T-helper 1 cell treated with Interleukin-12 subunit alpha and Interleukin-12 subunit beta and Interleukin-4 antibody, amounts not matched to agents 30 μg/mL and 1 μg/mL, for 36 hours (primary cell): ENCODE results near the gene PWWP2B.

Experiments used
- H3K27ac Mint-ChIP-seq: one replicate; pipeline ENCODE4 v1.8.0; 2021; ENCODE audit warnings: mild to moderate bottlenecking, mixed read lengths
- H3K27me3 Mint-ChIP-seq: one replicate; pipeline ENCODE4 v1.8.0; 2021; ENCODE audit warnings: low read depth, mixed read lengths
- H3K36me3 Mint-ChIP-seq: one replicate; pipeline ENCODE4 v1.8.0; 2021; ENCODE audit warnings: low read depth, mixed read lengths
- H3K4me1 Mint-ChIP-seq: one replicate; pipeline ENCODE4 v1.8.0; 2021; ENCODE audit warnings: low read depth, mixed read lengths
- H3K4me3 Mint-ChIP-seq: one replicate; pipeline ENCODE4 v1.8.0; 2021; ENCODE audit warnings: mild to moderate bottlenecking, moderate library complexity, mixed read lengths
- H3K9me3 Mint-ChIP-seq: one replicate; pipeline ENCODE4 v1.8.0; 2021; ENCODE audit warnings: mixed read lengths

PWWP2B gene

DNA sequence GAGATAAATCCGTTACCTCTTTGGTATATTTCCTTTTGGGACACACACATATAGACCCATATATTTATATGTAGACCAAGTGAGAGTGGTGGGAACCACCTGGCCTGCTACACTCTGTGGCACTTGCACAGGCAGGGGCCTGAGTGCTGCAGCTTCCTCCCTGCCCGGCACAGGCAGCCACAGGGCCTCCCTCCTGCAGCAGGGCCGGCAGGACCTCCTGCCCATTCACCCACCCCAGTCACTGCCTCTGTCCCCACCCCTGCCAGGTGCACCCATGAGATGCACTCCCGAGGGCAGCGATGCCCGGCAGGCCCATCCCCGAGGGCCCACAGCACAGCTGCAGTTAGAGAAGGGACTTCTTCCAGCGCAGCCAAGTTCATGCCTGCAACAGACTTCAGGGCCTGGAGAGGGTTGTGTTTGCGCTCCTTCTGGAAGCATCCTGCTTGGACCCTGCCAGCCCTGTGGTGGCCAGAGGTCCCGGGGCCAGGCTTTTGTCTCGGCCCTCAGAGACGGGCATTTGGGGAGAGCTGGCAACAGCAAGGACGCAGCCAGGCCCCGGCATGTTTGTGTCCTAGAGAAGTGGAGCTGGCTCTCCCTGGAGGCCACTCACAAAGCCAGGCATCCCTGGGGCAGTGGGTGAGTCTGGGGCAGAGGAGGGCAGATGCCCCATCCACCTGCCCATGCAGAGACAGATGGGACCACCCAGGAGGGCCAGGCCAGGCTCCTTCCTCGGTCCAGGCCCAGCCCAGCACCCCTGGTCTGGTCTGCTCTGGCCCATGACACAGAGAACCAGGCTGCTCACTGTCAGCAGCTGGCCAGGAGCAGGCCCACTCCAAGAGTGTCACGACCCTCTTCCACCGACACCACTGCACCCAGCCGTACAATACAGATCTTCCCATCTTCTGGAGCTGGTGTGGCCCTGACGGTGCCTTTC lies 41.4 kb downstream of the PWWP2B start:
- peaks cover 4% of the 10 kb centered on the region for H3K9me3 Mint-ChIP-seq
- peaks cover 10% of the 10 kb centered on the region for H3K4me1 Mint-ChIP-seq
- no peaks in the 10 kb centered on the region for H3K36me3 Mint-ChIP-seq
- no peak overlapping the region for H3K4me3 Mint-ChIP-seq
- no peaks in the 10 kb centered on the region for H3K27me3 Mint-ChIP-seq
- H3K27ac Mint-ChIP-seq, result no peak overlapping the region

DNA sequence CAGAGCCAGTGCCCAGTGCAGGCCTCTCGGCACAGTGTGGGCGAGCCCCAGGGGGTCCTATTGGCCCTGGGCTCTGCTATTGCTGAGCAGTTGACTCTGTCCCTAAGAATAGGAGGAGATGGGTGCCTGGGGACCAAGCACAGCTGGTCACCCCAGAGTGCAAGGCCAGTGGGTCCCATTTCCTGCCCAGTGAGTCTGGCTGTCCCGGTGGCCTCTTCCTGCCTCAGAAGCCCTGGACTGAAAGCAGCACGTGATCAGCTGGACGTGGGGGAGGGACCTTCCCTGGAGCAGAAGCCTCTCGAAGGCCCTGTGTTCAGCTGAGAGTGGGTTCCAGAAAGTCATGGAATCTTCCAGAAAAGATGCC lies 42.0 kb downstream of the PWWP2B start:
- Mint-ChIP-seq H3K4me1 (peaks cover 10% of the 10 kb centered on the region), H3K9me3 (peaks cover 4% of the 10 kb centered on the region), H3K4me3 (no peak overlapping the region), H3K27me3 (no peaks in the 10 kb centered on the region), H3K36me3 (no peaks in the 10 kb centered on the region), H3K27ac (no peak overlapping the region)

- Mint-ChIP-seq H3K4me1 (peaks cover 11% of the 10 kb centered on the region), H3K4me3 (no peak overlapping the region), H3K27ac (no peak overlapping the region), H3K27me3 (no peaks in the 10 kb centered on the region), H3K9me3 (peaks cover 4% of the 10 kb centered on the region), H3K36me3 (no peaks in the 10 kb centered on the region)
Observed at GRCh38 chr10:132439424-132440163, 42.6 kb downstream of the PWWP2B start.

- Mint-ChIP-seq H3K36me3 (no peaks in the 10 kb centered on the region), H3K27ac (no peak overlapping the region)
Observed at GRCh38 chr10:132440791-132441565, 44.0 kb downstream of the PWWP2B start.

DNA sequence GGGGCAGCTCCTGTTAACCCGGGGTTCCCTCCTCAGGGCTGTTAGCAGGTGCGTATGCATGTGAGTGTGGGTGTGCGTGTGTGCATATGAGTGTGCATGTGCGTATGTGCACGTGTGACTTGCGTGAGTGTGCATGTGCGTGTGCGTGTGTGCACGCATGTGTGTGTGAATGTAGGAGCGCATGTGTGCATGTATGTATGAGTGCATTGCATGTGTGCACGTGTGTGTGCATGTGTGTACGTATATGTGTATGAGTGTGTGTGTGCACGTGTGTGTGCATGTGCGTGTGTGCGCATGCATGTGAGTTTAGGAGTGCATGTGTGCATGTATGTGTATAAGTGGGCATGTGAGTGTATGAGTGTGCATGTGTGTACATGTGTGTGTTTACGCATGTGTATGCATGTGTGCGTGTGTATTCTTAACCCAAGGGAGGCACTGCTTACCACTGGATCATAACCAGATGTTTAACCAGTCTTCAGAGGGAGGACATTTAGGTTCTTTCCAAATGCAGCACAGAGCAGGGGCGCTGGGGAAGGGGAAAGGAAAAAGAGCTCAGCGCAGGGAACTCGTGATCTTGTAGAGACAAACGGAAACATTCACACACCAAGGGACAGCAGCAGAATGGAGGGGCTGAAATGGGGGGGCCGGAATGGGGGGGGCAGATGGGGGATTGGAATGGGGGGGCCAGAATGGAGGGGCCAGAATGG lies 45.0 kb downstream of the PWWP2B start:
- Mint-ChIP-seq H3K9me3 (peaks cover 4% of the 10 kb centered on the region), H3K36me3 (no peaks in the 10 kb centered on the region), H3K27ac (peak overlapping the region; percentile 81), H3K4me3 (peak overlapping the region; percentile 1), H3K27me3 (no peaks in the 10 kb centered on the region), H3K4me1 (peaks cover 22% of the 10 kb centered on the region)

More at GRCh38 chr10:132440791-132441565, 44.0 kb downstream of the PWWP2B start:
- Mint-ChIP-seq H3K4me1 (peaks cover 16% of the 10 kb centered on the region), H3K27me3 (no peaks in the 10 kb centered on the region), H3K4me3 (no peak overlapping the region), H3K9me3 (peaks cover 4% of the 10 kb centered on the region)

DNA sequence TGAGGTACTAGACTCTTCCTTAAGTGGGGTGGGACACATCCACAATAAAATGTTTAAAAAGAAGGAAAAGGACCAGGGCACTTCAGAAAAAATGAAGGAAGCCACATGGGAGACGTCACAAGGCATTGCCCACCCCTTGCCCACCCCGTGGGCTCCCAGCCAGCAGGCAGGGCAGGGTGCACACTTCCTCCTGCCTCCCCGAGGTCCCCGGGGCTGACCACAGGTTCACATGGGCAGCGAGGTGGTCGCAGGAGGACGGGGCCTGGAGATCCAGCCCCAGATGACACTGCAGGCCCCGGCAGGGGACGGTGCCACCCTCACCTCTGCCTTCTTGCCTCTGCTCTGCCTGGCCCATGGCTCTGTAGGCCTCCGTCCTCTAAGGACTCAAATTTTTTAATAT lies 45.6 kb downstream of the PWWP2B start:
- Mint-ChIP-seq H3K9me3 (peaks cover 4% of the 10 kb centered on the region), H3K4me3 (no peak overlapping the region), H3K36me3 (no peaks in the 10 kb centered on the region), H3K4me1 (peaks cover 24% of the 10 kb centered on the region), H3K27ac (no peak overlapping the region), H3K27me3 (no peaks in the 10 kb centered on the region)

DNA sequence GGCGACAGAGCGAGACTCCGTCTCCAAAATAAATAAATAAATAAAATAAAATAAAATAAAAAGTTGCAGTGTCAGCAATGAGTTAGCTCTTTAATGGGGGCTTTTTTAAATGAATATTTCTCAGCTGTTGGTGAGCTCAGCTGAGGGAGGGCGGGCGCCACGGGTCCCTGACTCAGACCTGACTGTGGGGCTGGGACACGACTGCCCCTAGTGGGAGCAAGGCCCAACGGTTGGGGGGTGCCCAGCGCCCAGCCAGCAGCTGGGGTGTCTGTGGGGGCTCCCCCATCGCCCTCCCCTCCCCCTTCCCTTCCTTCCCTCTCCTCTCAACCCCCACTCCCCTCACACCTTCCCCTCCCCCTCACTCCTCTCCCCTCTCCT lies 46.6 kb downstream of the PWWP2B start:
- peak overlapping the region; percentile 31 for H3K27ac Mint-ChIP-seq
- no peaks in the 10 kb centered on the region for H3K36me3 Mint-ChIP-seq
- H3K4me3 Mint-ChIP-seq, result no peak overlapping the region
- H3K27me3 Mint-ChIP-seq, result no peaks in the 10 kb centered on the region
- peaks cover 4% of the 10 kb centered on the region for H3K9me3 Mint-ChIP-seq
- H3K4me1 Mint-ChIP-seq, result peaks cover 29% of the 10 kb centered on the region

DNA sequence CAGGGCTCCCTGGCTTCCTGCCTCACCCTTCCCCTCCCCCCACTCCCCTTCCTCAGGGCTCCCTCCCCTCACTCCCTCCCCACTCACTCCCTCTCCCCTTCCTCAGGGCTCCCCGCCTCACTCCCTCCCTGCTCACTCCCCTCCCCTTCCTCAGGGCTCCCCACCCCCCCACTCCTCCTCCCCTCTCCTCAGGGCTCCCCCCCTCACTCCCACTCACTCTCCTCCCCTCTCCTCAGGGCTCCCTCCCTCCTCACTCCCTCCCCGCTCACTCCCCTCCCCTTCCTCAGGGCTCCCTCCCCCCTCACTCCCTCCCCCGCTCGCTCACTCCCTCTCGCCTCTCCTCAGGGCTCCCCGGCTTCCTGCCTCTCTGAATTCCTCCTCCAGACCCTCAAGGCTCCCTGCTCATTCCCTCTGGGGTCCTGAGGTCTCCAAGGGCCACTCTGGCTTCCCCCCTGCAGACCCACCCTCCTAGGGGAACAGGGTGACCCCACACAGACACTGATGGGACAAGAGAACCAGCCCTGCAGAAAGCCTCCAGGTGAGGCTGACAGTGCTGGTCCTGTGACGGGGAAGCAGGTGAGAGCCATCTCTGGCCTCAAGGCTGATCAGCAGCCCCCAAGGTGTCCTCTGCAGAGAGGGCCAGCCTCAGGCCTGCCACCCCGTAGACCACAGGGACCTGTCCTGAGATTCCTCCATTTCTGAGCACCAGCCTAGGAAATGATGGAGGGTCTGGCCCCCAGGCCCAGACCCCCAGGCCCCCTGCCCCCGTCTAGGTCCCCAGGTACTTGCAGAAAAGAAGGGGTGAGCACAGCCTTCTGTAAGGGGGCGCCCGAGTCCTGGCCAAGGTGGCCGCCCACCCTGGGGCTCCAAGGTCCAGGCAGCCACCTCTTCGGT lies 47.2 kb downstream of the PWWP2B start:
- Mint-ChIP-seq H3K27me3 (no peaks in the 10 kb centered on the region), H3K4me3 (no peak overlapping the region), H3K9me3 (peaks cover 4% of the 10 kb centered on the region), H3K27ac (peak overlapping the region; percentile 90), H3K4me1 (peaks cover 29% of the 10 kb centered on the region), H3K36me3 (no peaks in the 10 kb centered on the region)

DNA sequence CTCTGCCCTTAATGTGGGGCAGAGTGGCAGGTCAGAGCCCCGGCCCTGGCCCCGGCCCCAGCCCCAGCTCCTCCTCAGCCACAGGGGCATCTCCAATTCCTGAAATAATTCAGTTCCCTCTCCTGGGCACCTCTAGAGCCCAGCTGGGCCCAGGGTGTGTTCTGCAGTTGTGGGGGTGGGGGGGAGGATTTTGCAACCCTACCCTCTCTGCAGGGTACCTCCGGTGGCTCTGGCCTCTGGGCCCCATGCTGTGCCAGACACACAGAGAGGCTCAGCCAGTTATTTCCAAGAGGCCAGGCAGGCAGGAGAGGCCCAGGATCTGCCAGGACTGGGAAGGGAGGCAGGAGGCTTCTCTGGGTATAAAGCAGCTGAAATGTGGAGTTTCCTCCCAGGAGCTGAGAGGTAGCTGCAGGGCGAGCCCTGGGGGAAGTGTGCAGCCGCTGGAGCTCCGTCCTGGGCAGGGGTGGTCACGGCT lies 47.9 kb downstream of the PWWP2B start:
- Mint-ChIP-seq H3K27me3 (no peaks in the 10 kb centered on the region), H3K4me3 (peak overlapping the region; percentile 36), H3K9me3 (peaks cover 4% of the 10 kb centered on the region), H3K36me3 (no peaks in the 10 kb centered on the region), H3K4me1 (peaks cover 26% of the 10 kb centered on the region), H3K27ac (peak overlapping the region; percentile 76)

DNA sequence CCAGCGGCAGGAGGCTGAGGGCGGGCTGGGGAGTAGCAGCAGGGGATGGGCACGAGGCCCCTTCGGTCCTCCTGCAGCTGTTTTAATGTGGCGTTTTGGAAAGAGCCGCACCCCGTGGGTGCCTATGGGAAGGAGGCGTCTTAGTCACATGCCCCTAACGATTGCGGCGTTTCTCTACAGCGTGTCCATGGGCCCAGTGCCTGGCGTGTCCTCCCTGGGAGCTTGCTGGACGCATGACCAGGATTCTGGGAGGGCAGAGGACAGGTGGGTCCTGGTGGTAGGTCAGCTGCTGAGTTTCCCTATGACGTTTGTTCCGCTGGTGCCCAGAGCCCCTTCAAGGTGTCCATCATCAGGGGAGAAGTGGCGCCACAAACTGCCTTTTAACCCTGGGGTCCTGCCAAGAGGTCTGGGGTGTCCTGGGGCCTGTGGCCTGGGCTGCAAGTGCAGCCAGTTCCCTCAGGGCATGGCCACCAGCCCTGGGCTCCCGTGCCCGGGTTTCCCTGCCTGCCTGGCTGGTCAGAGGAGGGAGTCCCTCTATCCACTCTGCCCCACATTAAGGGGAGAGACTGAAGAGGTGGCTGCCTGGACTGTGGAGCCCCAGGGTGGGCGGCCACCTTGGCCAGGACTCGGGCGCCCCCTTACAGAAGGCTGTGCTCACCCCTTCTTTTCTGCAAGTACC lies 48.7 kb downstream of the PWWP2B start:
- Mint-ChIP-seq H3K36me3 (no peaks in the 10 kb centered on the region), H3K27me3 (no peaks in the 10 kb centered on the region), H3K4me1 (peaks cover 26% of the 10 kb centered on the region), H3K4me3 (peak overlapping the region; percentile 36), H3K27ac (peak overlapping the region; percentile 76), H3K9me3 (peaks cover 4% of the 10 kb centered on the region)

DNA sequence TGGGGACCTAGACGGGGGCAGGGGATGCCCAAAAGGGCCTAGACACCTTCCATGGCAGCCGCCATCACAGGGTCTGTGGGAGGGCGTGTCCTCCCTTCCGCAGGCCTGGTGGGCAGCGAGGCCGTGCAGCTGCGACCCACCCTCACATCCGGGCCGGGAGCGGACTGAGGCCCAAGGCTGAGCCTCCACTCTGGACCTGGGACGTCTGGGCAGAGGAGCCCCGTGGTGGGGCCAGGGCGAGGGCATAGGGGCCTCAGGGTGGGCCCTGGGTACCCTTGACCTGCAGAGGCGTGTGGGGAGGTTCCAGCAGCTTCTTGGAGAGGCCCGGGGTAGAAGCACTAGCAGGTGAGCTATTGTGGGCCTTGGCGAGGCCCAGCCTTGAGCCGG lies 49.2 kb downstream of the PWWP2B start:
- Mint-ChIP-seq H3K4me3 (peak overlapping the region; percentile 62), H3K27me3 (no peaks in the 10 kb centered on the region), H3K9me3 (peaks cover 4% of the 10 kb centered on the region), H3K27ac (peak overlapping the region; percentile 99), H3K36me3 (no peaks in the 10 kb centered on the region), H3K4me1 (peaks cover 26% of the 10 kb centered on the region)

DNA sequence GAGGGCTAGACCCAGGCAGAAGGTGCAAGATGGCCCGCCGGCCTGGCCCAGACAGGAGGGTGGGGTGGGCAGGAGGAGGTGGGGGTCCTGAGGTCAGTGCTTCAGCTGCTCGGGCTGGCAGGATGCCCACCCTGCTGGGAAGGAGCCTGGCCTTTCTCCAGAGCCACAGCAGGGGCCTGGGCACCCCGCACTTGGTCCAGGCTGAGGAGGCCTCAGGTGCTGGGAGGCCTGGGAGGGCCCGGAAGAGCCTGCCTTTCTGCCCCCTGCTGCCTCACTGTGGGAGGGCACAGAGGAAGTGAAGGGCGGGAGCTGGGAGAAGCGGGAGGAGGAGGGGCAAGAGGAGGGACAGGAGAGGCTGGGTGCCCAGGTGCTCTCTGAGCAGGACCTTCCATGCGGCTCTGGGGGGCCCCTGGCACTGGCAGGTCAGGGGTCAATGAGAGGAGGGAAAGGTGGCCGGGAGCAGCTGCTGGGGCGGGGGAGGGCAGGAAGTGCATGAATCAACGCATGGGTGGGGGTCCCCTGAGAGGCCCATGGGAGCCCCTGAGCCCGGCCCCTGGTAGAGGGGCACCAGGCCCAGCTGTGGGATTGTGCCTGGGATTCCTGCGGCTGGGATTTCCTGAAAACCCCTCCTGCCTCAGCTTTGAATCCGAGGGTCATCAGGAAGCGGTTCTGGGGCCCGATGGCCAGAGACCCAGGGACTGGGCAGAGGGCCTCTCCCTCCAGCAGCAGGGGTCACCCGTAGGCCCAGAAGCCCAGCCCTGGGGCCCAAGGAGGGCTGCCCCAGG lies 49.9 kb downstream of the PWWP2B start:
- Mint-ChIP-seq H3K27me3 (no peaks in the 10 kb centered on the region), H3K36me3 (no peaks in the 10 kb centered on the region), H3K4me3 (peak overlapping the region; percentile 81), H3K9me3 (peaks cover 3% of the 10 kb centered on the region), H3K27ac (peak overlapping the region; percentile 99), H3K4me1 (peaks cover 25% of the 10 kb centered on the region)
